ENCODE measurements around the gene UTP4.
"Not testable (repeated sequence)": the region's sequence is repeated elsewhere in the genome, so short reads cannot be mapped to it uniquely, and the experiment has no call there.

DNA sequence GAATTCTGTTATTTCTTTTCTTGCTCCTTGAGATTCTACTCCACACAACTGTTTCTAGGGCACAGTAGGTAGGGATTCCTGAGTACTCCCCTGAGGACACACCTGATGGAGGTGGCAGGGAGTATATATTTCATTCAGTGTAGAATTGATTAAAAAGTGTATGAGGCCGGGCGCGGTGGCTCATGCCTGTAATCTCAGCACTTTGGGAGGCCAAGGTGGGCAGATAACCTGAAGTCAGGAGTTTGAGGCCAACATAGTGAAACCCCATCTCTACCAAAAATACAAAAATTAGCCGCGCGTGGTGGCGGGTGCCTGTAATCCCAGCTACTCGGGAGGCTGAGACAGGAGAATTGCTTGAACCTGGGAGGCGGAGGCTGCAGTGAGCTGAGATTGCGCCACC is 5.6 kb upstream of the UTP4 start:
- TF ChIP-seq, protein P1, sequence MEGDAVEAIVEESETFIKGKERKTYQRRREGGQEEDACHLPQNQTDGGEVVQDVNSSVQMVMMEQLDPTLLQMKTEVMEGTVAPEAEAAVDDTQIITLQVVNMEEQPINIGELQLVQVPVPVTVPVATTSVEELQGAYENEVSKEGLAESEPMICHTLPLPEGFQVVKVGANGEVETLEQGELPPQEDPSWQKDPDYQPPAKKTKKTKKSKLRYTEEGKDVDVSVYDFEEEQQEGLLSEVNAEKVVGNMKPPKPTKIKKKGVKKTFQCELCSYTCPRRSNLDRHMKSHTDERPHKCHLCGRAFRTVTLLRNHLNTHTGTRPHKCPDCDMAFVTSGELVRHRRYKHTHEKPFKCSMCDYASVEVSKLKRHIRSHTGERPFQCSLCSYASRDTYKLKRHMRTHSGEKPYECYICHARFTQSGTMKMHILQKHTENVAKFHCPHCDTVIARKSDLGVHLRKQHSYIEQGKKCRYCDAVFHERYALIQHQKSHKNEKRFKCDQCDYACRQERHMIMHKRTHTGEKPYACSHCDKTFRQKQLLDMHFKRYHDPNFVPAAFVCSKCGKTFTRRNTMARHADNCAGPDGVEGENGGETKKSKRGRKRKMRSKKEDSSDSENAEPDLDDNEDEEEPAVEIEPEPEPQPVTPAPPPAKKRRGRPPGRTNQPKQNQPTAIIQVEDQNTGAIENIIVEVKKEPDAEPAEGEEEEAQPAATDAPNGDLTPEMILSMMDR (conservative IDR thresholded peaks at IDR 0.05; ENCODE audit: low read length): not testable (repeated sequence)
- TF ChIP-seq EZH2phosphoT487 (IDR thresholded peaks at IDR 0.05; ENCODE audit: borderline replicate concordance, low read depth, low read length): not testable (repeated sequence)

Data from OCI-LY7 (cell line).